Astrocyte of the cerebellum (primary cell): ENCODE data around the gene TM6SF1.
"Not testable (repeated sequence)": the region's sequence is repeated elsewhere in the genome, so short reads cannot be mapped to it uniquely, and the experiment has no call there.

ENCODE experiments used
- DNase-seq: peaks from one replicate; pipeline ENCODE4 v3.0.0-alpha.2; 2011; ENCODE audit warnings: low read depth
- H3K4me3 ChIP-seq: 2 replicates; pipeline ENCODE4 v1.5.1; 2011; ENCODE audit warnings: mild to moderate bottlenecking, low read depth, low read length, moderate library complexity
- in situ Hi-C: cut with HindIII; loops from 2 replicates; pipeline ENCODE4 v1.10.0; 2017; ENCODE audit warnings: low sequenced_read_pairs
- TF ChIP-seq, protein P1 (sequence below): IDR thresholded peaks from 2 replicates; pipeline ENCODE4 v1.5.1; 2012; ENCODE audit warnings: low read length, low read depth, moderate library complexity, mild to moderate bottlenecking; ENCODE audit errors: missing control alignments

TM6SF1 gene

DNA sequence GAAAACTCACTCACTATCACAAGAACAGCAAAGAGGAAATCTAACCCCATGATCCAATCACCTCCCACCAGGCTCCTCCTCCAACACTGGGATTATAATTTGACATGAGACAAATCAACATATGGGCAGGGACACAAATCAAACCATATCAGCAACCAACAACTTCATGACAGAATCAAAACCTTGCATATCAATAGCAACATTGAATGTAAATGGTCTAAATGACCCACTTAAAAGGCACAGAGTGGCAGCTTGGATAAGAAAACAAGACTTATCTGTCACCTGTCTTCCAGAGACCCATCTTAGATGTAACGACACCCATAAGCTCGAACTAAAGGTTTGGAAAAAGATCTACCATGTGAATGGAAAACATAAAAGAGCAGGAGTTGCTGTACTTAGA is 59.4 kb downstream of the TM6SF1 start:
- TF ChIP-seq, protein P1, sequence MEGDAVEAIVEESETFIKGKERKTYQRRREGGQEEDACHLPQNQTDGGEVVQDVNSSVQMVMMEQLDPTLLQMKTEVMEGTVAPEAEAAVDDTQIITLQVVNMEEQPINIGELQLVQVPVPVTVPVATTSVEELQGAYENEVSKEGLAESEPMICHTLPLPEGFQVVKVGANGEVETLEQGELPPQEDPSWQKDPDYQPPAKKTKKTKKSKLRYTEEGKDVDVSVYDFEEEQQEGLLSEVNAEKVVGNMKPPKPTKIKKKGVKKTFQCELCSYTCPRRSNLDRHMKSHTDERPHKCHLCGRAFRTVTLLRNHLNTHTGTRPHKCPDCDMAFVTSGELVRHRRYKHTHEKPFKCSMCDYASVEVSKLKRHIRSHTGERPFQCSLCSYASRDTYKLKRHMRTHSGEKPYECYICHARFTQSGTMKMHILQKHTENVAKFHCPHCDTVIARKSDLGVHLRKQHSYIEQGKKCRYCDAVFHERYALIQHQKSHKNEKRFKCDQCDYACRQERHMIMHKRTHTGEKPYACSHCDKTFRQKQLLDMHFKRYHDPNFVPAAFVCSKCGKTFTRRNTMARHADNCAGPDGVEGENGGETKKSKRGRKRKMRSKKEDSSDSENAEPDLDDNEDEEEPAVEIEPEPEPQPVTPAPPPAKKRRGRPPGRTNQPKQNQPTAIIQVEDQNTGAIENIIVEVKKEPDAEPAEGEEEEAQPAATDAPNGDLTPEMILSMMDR, result no peak
- no peak overlapping the region for H3K4me3 ChIP-seq
- in situ Hi-C loops, result no loop called here
- no peak for DNase-seq

DNA sequence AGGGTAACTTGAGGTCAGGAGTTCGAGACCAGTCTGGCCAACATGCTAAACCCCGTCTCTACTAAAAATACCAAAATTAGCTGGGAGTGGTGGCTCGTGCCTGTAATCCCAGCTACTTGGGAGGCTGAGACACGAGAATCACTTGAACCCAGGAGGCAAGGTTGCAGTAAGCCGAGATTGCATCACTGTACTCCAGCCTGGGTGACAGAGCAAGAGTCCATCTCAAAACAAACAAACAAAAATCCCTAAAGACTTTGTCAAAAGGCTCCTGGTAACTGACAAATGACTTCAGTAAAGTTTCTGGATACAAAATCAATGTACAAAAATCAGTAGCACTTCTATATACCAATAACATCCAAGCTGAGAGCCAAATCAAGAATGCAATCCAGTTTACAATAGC is 62.1 kb downstream of the TM6SF1 start:
- DNase-seq, H3K4me3 ChIP-seq, in situ Hi-C loops: not testable (repeated sequence)

DNA sequence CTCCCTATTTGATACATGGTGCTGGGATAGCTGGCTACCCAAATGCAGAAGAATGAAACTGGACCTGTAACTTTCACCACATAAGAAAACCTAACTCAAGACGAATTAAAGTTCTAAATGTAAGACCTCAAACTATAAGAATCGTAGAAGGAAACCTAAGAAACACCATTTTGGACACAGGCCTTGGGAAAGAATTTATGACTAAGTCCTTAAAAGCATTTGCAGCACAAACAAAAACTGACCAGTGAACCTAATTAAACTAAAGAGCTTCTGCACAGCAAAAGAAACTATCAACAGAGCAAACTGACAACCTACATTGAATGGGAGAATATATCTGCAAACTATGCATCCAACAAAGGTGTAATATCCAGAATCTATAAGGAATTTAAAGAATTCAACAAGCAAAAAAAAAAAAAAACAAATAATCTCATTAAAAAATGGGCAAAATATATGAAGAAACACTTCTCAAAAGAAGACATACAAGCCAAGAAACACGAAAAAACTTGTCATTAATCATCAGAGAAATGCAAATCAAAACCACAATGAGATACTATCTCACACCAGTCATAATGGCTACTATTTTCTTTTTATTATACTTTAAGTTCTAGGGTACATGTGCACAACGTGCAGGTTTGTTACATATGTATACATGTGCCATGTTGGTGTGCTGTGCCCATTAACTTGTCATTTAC is 63.2 kb downstream of the TM6SF1 start:
- peak; percentile 38 for DNase-seq
- in situ Hi-C loops, result no loop called here

DNA sequence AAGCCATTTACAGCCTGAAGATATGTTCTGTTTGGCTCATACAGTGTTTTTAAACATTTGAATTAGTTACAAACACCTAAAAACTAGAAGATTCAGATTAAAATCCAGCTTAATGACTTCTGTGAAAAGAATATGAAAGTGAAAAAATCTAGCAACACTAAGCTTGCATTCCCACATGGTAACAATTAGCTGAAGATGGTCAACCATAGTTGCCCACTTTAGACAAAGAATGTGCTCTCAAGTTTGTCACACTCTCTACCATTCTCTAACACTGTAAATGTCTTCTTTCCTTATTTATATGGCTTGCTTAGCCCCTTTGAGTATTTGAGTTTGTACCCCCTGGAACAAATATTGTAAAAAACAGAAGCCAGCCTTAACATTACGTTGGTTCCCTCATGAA is 67.4 kb downstream of the TM6SF1 start:
- TF ChIP-seq, protein P1, result no peak
- in situ Hi-C loops, result loop anchor here (5.0 kb wide), 1 partner anchor 83 kb away; no protein-coding TSS in a partner anchor
- H3K4me3 ChIP-seq, result no peak overlapping the region
- DNase-seq, result no peak

More for the DNA sequence above, 63.2 kb downstream of the TM6SF1 start:
- TF ChIP-seq, protein P1, result no peak
- H3K4me3 ChIP-seq, result no peak overlapping the region

DNA sequence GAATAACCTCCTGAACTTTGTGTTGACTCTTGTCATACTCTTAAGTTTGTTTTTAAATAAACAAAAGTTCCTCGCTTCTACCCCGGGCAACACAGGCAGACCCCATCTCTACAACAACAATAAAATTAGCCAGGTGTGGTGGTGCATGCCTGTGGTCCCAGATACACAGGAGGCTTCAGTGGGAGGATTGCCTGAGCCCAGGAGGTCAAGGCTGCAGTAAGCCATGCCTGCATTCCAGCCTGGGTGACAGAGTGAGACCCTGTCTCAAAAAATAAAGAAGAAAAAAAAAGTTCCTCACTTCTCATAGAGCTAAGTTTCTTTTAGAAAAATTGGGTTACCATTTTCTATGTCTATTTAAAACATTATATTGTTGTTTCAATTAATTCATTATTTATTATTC is 70.9 kb downstream of the TM6SF1 start:
- no peak for DNase-seq
- in situ Hi-C loops, result loop anchor here (5.0 kb wide), 1 partner anchor 86 kb away; no protein-coding TSS in a partner anchor
- TF ChIP-seq, protein P1, result no peak
- no peak overlapping the region for H3K4me3 ChIP-seq

DNA sequence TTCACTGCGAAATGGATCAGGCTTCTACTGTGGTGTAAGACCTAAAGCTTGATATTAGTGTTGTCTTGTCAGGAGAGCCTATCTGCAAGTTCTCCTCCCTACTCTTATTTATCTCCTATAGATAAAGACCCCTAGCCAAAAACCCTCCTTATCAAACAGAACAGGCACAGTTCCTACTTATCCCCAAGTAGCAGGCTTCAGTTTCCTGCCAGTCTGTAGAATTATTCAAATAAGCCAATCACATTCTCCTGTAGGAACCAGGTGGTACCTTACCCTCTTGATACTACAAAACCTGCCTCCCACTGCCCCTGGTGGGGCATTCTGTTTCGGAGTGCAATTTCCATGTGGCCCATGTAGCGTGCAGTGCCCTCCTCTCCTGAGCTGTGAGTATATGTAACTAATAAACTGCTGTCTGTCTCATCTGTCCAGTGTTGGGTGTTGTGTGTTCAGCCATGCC is 71.5 kb downstream of the TM6SF1 start:
- in situ Hi-C loops, result loop anchor here (5.0 kb wide), 1 partner anchor 87 kb away; no protein-coding TSS in a partner anchor
- no peak for DNase-seq
- TF ChIP-seq, protein P1, result no peak
- H3K4me3 ChIP-seq, result no peak overlapping the region

DNA sequence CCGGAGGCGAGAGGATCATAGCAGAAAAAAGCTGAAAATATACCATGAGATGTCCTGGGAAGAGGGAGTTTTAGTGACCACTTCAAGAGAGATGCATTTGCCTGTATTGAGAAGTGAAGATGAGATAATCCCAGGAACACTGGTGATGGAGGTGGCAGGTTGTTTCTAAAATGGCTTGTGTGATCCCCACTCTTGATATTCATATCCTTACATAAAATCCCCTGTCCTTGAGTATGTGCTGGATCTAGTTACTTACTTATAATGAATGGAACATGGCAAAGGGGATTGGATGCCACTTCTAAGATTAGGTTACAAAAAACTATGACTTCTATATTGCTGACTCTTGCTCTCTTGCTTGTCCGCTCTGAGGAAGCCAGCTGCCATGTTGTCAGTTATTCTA is 78.1 kb downstream of the TM6SF1 start:
- no peak overlapping the region for H3K4me3 ChIP-seq
- in situ Hi-C loops, result no loop called here
- DNase-seq, result no peak
- TF ChIP-seq, protein P1, result no peak
